Occipital lobe (tissue), 2 donors: ENCODE measurements around the gene RAD23A. TPM values are rescaled to one million over a fixed set of nuclear protein-coding genes. Genes with fewer than 3 reads are reported as not detected.
"Not testable (repeated sequence)": the region's sequence is repeated elsewhere in the genome, so short reads cannot be mapped to it uniquely, and the experiment has no call there.

Source experiments
- DNase-seq: peaks from one replicate; lab custom pipeline; 2025; lab: John Stamatoyannopoulos, UW
- total RNA-seq: library from RNA; depleted of rRNA; stranded (reverse); fragments of >200 nt; gene quantifications from one replicate; pipeline ENCODE4 v1.2.3, GENCODE V29; 2014

RAD23A gene
- total RNA-seq, 1 donor from 2014 or later = 21.8 TPM

DNA sequence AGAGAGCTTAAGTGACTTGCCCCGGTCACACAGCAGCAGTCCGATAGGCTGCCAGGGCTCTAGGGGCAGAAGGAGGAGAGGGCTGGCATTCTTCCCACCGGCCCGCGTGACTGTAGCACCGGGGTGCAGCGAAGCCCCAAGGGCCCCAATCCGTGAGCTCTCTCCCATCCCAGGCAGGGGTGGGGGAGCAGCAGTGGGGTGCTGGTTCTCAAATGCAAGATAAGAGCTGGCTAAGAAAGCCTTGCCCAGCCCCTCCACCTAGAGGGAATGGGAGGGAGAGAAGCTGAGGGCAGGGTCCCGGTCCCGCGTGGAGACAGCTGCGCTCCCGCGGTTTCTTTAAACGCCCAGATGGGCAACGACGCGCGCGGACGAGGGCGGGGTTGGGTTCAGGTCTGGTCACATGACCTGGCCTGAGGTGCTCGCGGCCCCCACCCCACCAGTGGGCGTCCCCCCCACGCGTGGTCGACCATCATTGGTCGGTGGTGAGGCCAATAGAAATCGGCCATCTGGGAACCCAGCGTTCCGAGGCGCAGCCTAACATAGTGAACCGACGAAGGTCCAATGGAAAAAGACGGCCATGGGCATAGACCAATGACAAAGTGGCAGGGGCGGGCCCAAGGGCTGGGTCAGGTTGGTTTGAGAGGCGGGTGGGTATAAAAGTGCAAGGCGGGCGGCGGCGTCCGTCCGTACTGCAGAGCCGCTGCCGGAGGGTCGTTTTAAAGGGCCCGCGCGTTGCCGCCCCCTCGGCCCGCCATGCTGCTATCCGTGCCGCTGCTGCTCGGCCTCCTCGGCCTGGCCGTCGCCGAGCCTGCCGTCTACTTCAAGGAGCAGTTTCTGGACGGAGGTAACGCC is 7.5 kb upstream of the RAD23A start, which contains the start of gene CALR:
Gene CALR, plus strand, starts transcription at position 683 of the 852 bp plus-strand sequence. Its CDS starts 71 bp downstream, at position 754.
- peak; percentile 99 for DNase-seq

- DNase-seq = no peak
Measured at GRCh38 chr19:12938779-12939601, 6.7 kb upstream of the RAD23A start.

GRCh38 chr19:12939975-12940423 is 5.7 kb upstream of the RAD23A start:
- DNase-seq = no peak

DNA sequence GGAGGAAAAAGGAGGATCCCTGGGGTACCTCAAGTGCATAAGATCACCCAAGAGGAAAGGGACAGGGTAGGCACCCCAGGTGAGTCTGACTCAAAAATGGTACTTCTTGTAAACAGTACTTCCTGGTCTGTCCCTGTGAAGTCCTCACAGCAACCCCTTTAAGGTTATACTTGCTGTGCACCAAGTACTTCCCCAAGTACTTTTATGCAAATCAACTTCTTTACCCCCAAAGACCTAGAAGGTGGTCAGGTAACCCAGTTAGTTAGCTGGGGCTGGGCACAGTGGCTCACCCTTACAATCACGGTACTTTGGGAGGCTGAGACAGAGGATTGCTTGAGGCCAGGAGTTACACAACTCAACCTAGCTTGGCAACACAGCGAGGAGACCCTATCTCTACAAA is 4.8 kb upstream of the RAD23A start:
- DNase-seq = no peak

DNA sequence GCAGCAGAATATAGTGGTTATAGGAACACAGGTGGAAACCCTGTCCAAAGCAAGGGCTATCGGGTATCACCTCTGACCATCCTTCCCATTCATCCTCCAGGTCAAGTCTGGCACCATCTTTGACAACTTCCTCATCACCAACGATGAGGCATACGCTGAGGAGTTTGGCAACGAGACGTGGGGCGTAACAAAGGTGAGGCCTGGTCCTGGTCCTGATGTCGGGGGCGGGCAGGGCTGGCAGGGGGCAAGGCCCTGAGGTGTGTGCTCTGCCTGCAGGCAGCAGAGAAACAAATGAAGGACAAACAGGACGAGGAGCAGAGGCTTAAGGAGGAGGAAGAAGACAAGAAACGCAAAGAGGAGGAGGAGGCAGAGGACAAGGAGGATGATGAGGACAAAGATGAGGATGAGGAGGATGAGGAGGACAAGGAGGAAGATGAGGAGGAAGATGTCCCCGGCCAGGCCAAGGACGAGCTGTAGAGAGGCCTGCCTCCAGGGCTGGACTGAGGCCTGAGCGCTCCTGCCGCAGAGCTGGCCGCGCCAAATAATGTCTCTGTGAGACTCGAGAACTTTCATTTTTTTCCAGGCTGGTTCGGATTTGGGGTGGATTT is 2.1 kb upstream of the RAD23A start:
- DNase-seq = no peak

DNA sequence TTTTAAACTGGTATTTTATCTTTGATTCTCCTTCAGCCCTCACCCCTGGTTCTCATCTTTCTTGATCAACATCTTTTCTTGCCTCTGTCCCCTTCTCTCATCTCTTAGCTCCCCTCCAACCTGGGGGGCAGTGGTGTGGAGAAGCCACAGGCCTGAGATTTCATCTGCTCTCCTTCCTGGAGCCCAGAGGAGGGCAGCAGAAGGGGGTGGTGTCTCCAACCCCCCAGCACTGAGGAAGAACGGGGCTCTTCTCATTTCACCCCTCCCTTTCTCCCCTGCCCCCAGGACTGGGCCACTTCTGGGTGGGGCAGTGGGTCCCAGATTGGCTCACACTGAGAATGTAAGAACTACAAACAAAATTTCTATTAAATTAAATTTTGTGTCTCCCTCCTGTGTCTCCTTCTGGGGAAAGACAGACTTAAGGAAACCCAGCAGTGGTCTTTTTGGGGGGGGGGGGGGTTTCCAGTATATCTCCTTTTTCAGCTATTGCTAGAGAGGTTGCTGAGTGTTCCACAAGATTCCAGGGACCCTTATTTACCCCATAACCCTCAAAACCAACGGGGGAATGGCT is 1.5 kb upstream of the RAD23A start:
- DNase-seq = no peak

GRCh38 chr19:12946092-12946721 is 545 bp downstream of the RAD23A start:
- DNase-seq = peak; percentile 35

GRCh38 chr19:12946731-12947496 is 1.3 kb downstream of the RAD23A start:
- no peak for DNase-seq

- DNase-seq = no peak
Measured at GRCh38 chr19:12947702-12948611, 2.3 kb downstream of the RAD23A start.

- DNase-seq = no peak
Measured at GRCh38 chr19:12948612-12949362, 3.1 kb downstream of the RAD23A start.

- DNase-seq = no peak
Measured at GRCh38 chr19:12949363-12950283, 4.0 kb downstream of the RAD23A start.

DNA sequence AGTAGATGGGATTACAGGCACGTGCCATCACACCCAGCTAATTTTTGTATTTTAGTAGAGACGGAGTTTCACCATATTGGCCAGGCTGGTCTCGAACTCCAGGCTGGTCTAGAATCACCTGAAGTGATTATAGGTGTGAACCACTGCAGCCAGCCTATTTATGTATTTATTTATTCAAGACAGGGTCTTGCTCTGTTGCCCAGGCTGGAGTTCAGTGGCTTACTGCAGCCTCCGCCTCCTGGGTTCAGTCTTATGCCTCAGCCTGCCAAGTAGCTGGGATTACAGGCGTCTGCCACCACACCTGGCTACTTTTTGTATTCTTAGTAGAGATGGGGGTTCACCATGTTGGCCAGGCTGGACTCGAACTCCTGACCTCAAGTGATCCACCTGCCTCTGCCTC is 6.4 kb downstream of the RAD23A start:
- not testable (repeated sequence) for DNase-seq

DNA sequence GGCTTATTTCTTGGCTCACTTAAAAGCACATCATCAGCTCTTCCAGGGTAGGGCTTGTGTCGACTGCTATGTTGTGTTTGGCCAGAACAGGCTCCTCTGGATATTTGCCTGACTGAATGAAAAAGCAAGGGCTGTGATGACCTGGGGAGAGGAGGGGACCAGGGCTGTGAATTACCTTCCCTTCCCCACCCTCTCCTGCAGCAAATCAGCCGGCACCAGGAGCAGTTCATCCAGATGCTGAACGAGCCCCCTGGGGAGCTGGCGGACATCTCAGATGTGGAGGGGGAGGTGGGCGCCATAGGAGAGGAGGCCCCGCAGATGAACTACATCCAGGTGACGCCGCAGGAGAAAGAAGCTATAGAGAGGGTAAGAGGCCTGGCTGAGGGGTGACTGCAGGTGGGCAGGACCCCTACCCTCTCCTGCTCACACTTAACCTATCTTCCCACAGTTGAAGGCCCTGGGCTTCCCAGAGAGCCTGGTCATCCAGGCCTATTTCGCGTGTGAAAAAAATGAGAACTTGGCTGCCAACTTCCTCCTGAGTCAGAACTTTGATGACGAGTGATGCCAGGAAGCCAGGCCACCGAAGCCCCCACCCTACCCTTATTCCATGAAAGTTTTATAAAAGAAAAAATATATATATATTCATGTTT is 7.0 kb downstream of the RAD23A start:
- no peak for DNase-seq

DNA sequence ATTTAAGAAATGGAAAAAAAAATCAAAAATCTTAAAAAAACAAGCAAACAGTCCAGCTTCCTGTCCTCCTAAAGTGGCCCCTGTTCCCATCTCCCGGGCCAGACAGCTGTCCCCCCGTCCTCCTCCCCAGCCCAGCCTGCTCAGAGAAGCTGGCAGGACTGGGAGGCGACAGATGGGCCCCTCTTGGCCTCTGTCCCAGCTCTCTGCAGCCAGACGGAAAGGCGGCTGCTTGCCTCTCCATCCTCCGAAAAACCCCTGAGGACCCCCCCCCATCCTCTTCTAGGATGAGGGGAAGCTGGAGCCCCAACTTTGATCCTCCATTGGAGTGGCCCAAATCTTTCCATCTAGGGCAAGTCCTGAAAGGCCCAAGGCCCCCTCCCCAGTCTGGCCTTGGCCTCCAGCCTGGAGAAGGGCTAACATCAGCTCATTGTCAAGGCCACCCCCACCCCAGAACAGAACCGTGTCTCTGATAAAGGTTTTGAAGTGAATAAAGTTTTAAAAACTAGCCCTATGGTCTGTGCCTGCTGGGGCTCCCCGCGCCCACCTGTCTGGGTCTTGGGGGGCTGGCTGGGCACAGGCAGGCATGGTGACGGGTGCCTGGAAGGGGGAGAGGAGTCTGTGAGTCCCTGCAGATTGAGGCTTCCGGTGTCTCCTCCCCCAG is 7.6 kb downstream of the RAD23A start:
- DNase-seq = no peak

- DNase-seq = no peak
Measured at GRCh38 chr19:12953799-12954611, 8.3 kb downstream of the RAD23A start.

DNA sequence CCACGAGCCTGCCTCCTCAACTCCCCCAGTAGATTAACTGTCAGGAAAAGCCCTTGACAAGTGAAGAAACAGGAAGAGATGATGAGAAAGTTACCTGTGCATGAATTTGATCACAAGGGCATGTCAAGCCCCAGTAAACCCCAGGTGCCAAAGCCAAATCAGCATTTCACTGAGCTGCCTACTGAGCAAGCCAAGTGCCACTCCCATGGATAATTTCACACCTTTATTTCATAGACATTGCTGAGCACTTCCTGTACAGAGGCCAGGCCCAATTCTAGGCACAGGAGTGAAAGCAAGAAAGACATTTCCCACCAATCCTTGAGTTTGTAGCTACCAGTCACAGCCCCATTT is 8.9 kb downstream of the RAD23A start:
- DNase-seq = no peak
